HepG2 (cell line): ENCODE results near the gene SEMA3B. TPM values are rescaled to one million over a fixed set of nuclear protein-coding genes. Genes with fewer than 3 reads are reported as not detected.

Experiments
- BCL6 ChIP-seq: IDR thresholded peaks from 2 replicates; pipeline ENCODE4 v1.6.1; 2016; ENCODE audit warnings: missing genetic modification reagents, missing compliant biosample characterization
- CEBPG ChIP-seq: IDR thresholded peaks from 2 replicates; pipeline ENCODE4 v1.6.1; 2016
- DMAP1 ChIP-seq: IDR thresholded peaks from 2 replicates; pipeline ENCODE4 v1.6.1; 2016
- DPF2 ChIP-seq: sonication (generic); formaldehyde crosslinking; IDR thresholded peaks from 2 replicates; pipeline ENCODE4 v1.4.0; 2020; ENCODE audit warnings: mild to moderate bottlenecking, low read depth, missing genetic modification reagents, borderline replicate concordance
- GATAD2A ChIP-seq: IDR thresholded peaks from 2 replicates; pipeline ENCODE4 v1.6.1; 2016
- KLF16 ChIP-seq, 2 experiments: sonication (generic) in 1 of 2; formaldehyde crosslinking in 1 of 2; IDR thresholded peaks; 2 replicates each; pipeline versions ENCODE4 v1.6.1 to v1.8.0; 2016 to 2023; ENCODE audit warnings: missing genetic modification reagents in 2 of 2, missing compliant biosample characterization in 1 of 2
- MXD3 ChIP-seq: IDR thresholded peaks from 2 replicates; pipeline ENCODE4 v1.6.1; 2016; ENCODE audit warnings: mild to moderate bottlenecking, missing biosample characterization, missing genetic modification reagents
- NFYB ChIP-seq: sonication (generic); formaldehyde crosslinking; IDR thresholded peaks from 2 replicates; pipeline ENCODE4 v1.4.0; 2020; ENCODE audit warnings: missing genetic modification reagents
- PAX8 ChIP-seq: sonication (generic); formaldehyde crosslinking; IDR thresholded peaks from 2 replicates; pipeline ENCODE4 v1.8.0; 2022; ENCODE audit warnings: mild to moderate bottlenecking, missing genetic modification reagents, borderline replicate concordance
- SAFB2 ChIP-seq: sonication (generic); formaldehyde crosslinking; IDR thresholded peaks from 2 replicates; pipeline ENCODE4 v1.5.1; 2020; ENCODE audit warnings: missing genetic modification reagents, low read depth, mild to moderate bottlenecking, borderline replicate concordance
- SETDB1 ChIP-seq: sonication (generic); formaldehyde crosslinking; IDR thresholded peaks from 2 replicates; pipeline ENCODE4 v1.5.1; 2020; ENCODE audit warnings: missing genetic modification reagents, mild to moderate bottlenecking, borderline replicate concordance
- SRSF4 ChIP-seq: fragments of 200-400 bp; formaldehyde crosslinking; IDR thresholded peaks from one replicate; pipeline ENCODE4 v1.6.1; 2018; ENCODE audit warnings: mild to moderate bottlenecking, low read depth, low read length, moderate library complexity; ENCODE audit not compliant: poor library complexity, severe bottlenecking
- TBX2 ChIP-seq: sonication (generic); formaldehyde crosslinking; IDR thresholded peaks from 2 replicates; pipeline ENCODE4 v1.5.0; 2020; ENCODE audit warnings: missing genetic modification reagents, mild to moderate bottlenecking, borderline replicate concordance
- TOPORS ChIP-seq: sonication (generic); formaldehyde crosslinking; IDR thresholded peaks from 2 replicates; pipeline ENCODE4 v1.8.0; 2023; ENCODE audit warnings: mild to moderate bottlenecking, missing genetic modification reagents
- ZC3H4 ChIP-seq: sonication (generic); formaldehyde crosslinking; IDR thresholded peaks from 2 replicates; pipeline ENCODE4 v1.4.0; 2020; ENCODE audit warnings: missing genetic modification reagents, borderline replicate concordance
- ZMYM4 ChIP-seq: sonication (generic); formaldehyde crosslinking; IDR thresholded peaks from 2 replicates; pipeline ENCODE4 v1.8.1; 2023; ENCODE audit warnings: mild to moderate bottlenecking, missing genetic modification reagents
- ZNF143 ChIP-seq: sonication (generic); formaldehyde crosslinking; IDR thresholded peaks from 2 replicates; pipeline ENCODE4 v1.4.0; 2020; ENCODE audit warnings: missing genetic modification reagents
- ZNF558 ChIP-seq: sonication (generic); formaldehyde crosslinking; IDR thresholded peaks from 2 replicates; pipeline ENCODE4 v1.9.0; 2022; ENCODE audit warnings: mild to moderate bottlenecking, missing genetic modification reagents, borderline replicate concordance
- ZNF563 ChIP-seq: sonication (generic); formaldehyde crosslinking; IDR thresholded peaks from 2 replicates; pipeline ENCODE4 v1.8.0; 2022; ENCODE audit warnings: mild to moderate bottlenecking, moderate library complexity, missing genetic modification reagents
- ZNF580 ChIP-seq: IDR thresholded peaks from 2 replicates; pipeline ENCODE4 v1.6.1; 2016; ENCODE audit warnings: low read depth, borderline replicate concordance
- ZNF7 ChIP-seq: IDR thresholded peaks from 2 replicates; pipeline ENCODE4 v1.6.1; 2016; ENCODE audit warnings: missing biosample characterization, missing genetic modification reagents
- ZNF703 ChIP-seq: sonication (generic); formaldehyde crosslinking; IDR thresholded peaks from 2 replicates; pipeline ENCODE4 v1.5.1; 2020; ENCODE audit warnings: missing genetic modification reagents, mild to moderate bottlenecking, moderate library complexity, borderline replicate concordance
- ZNF781 ChIP-seq: sonication (generic); formaldehyde crosslinking; IDR thresholded peaks from 2 replicates; pipeline ENCODE4 v1.5.1; 2020; ENCODE audit warnings: borderline replicate concordance, mild to moderate bottlenecking, missing genetic modification reagents; ENCODE audit errors: not compliant biosample characterization
- polyA plus RNA-seq, 8 experiments: library from polyadenylated mRNA; depleted of rRNA in 3 of 8; stranded (reverse) in 7 of 8; unstranded in 1 of 8; fragments of >200 nt; fragmentation: Illumina TruSeq in 4 of 8; extraction: Trizol in 4 of 8; gene quantifications; 2 replicates each; pipeline versions ENCODE4 v1.2.1 to v1.2.3, GENCODE V29; 2011 to 2016; ENCODE audit warnings: low read depth in 4 of 8, missing spikeins in 1 of 8, mixed read lengths in 1 of 8; ENCODE audit not compliant: insufficient read depth in 1 of 8
- total RNA-seq, 5 experiments: library from RNA; depleted of rRNA; stranded (reverse); fragments of >200 nt; fragmentation: Illumina TruSeq; extraction: Trizol; gene quantifications; 2 replicates each; pipeline ENCODE4 v1.2.3, GENCODE V29; 2016; ENCODE audit warnings: low read depth in 1 of 5
- TF ChIP-seq, protein P1 (sequence below): sonication (generic); formaldehyde crosslinking; conservative IDR thresholded peaks from 2 replicates; pipeline ENCODE4 v1.4.0; 2020; ENCODE audit warnings: missing genetic modification reagents
- TF ChIP-seq, protein P2 (sequence below): sonication (generic); formaldehyde crosslinking; IDR thresholded peaks from 2 replicates; pipeline ENCODE4 v1.9.0; 2021; ENCODE audit warnings: missing genetic modification reagents, mild to moderate bottlenecking, borderline replicate concordance
- TF ChIP-seq, protein P3 (sequence below): sonication (generic); formaldehyde crosslinking; IDR thresholded peaks from 2 replicates; pipeline ENCODE4 v1.5.1; 2020; ENCODE audit warnings: missing genetic modification reagents, mild to moderate bottlenecking, borderline replicate concordance

The SEMA3B gene
- total and polyA plus RNA-seq, 2 of the 13 experiments (the other 11 are each of a cell fraction or from before 2014, with no cell fraction given): 93.2 to 158 TPM

- TF ChIP-seq MXD3 (peak; percentile 59; the same call in 1 of the 2 replicates), DPF2 (CRISPR knock-in tag) (no peak), ZC3H4 (CRISPR knock-in tag) (no peak), TBX2 (CRISPR knock-in tag) (peak; percentile 9; the same call in 1 of the 2 replicates), NFYB (CRISPR knock-in tag) (no peak), ZMYM4 (CRISPR knock-in tag) (no peak), ZNF703 (CRISPR knock-in tag) (no peak; the same call in 1 of the 2 replicates), PAX8 (CRISPR knock-in tag) (no peak), CEBPG (CRISPR knock-in tag) (no peak), GATAD2A (peak; percentile 21; the same call in 1 of the 2 replicates), ZNF558 (CRISPR knock-in tag) (no peak), SETDB1 (CRISPR knock-in tag) (no peak), ZNF580 (CRISPR knock-in tag) (0 out of 2 replicates have a peak, but pooled peaks have one; percentile 15), ZNF781 (CRISPR knock-in tag) (no peak), ZNF7 (CRISPR knock-in tag) (no peak), TOPORS (no peak), ZNF563 (CRISPR knock-in tag) (peak; percentile 79), SRSF4 (no peak), SAFB2 (CRISPR knock-in tag) (peak; percentile 42; the same call in 1 of the 2 replicates), DMAP1 (CRISPR knock-in tag) (no peak; the same call in 1 of the 2 replicates), KLF16 (CRISPR knock-in tag; IDR thresholded peaks at IDR 0.05) (0 out of 4 replicates have a peak, but pooled peaks of 1 of the 2 experiments have one; percentile 33), ZNF143 (CRISPR knock-in tag) (no peak), BCL6 (CRISPR knock-in tag) (peak; percentile 11; the same call in 1 of the 2 replicates)
- TF ChIP-seq, protein P1, sequence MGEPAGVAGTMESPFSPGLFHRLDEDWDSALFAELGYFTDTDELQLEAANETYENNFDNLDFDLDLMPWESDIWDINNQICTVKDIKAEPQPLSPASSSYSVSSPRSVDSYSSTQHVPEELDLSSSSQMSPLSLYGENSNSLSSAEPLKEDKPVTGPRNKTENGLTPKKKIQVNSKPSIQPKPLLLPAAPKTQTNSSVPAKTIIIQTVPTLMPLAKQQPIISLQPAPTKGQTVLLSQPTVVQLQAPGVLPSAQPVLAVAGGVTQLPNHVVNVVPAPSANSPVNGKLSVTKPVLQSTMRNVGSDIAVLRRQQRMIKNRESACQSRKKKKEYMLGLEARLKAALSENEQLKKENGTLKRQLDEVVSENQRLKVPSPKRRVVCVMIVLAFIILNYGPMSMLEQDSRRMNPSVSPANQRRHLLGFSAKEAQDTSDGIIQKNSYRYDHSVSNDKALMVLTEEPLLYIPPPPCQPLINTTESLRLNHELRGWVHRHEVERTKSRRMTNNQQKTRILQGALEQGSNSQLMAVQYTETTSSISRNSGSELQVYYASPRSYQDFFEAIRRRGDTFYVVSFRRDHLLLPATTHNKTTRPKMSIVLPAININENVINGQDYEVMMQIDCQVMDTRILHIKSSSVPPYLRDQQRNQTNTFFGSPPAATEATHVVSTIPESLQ (CRISPR knock-in tag): no peak
- TF ChIP-seq, protein P2, sequence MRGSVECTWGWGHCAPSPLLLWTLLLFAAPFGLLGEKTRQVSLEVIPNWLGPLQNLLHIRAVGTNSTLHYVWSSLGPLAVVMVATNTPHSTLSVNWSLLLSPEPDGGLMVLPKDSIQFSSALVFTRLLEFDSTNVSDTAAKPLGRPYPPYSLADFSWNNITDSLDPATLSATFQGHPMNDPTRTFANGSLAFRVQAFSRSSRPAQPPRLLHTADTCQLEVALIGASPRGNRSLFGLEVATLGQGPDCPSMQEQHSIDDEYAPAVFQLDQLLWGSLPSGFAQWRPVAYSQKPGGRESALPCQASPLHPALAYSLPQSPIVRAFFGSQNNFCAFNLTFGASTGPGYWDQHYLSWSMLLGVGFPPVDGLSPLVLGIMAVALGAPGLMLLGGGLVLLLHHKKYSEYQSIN (CRISPR knock-in tag): no peak
- TF ChIP-seq, protein P3, sequence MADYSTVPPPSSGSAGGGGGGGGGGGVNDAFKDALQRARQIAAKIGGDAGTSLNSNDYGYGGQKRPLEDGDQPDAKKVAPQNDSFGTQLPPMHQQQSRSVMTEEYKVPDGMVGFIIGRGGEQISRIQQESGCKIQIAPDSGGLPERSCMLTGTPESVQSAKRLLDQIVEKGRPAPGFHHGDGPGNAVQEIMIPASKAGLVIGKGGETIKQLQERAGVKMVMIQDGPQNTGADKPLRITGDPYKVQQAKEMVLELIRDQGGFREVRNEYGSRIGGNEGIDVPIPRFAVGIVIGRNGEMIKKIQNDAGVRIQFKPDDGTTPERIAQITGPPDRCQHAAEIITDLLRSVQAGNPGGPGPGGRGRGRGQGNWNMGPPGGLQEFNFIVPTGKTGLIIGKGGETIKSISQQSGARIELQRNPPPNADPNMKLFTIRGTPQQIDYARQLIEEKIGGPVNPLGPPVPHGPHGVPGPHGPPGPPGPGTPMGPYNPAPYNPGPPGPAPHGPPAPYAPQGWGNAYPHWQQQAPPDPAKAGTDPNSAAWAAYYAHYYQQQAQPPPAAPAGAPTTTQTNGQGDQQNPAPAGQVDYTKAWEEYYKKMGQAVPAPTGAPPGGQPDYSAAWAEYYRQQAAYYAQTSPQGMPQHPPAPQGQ (CRISPR knock-in tag): no peak
Observed at GRCh38 chr3:50320853-50321335, 51.9 kb downstream of the SEMA3B start (continued).
